Skeletal muscle tissue (tissue), 2 donors: Measurements from ENCODE around the gene AKAP6. TPM values are rescaled to one million over a fixed set of nuclear protein-coding genes. Genes with fewer than 3 reads are reported as not detected.

Experiments used
- small RNA-seq: library from RNA; depleted of rRNA; stranded (forward); fragments of <200 nt; gene quantifications from one replicate; pipeline ENCODE3, GENCODE V24; 2014
- total RNA-seq: library from RNA; depleted of rRNA; stranded (reverse); fragments of >200 nt; gene quantifications from one replicate; pipeline ENCODE4 v1.2.3, GENCODE V29; 2014

Gene AKAP6
- total RNA-seq, 1 donor from 2014 or later: 102 TPM

Small RNA genes within 50 kb of the gene (small RNA-seq; reads per million reads assigned to genes)
- not detected for gene RN7SL660P

Other genes starting within 250 kb of the AKAP6 start
- gene RNU6-7, start 127.3 kb upstream of the AKAP6 start, total RNA-seq: not detected
- not detected for gene RNU6-8, start 126.0 kb upstream of the AKAP6 start, total RNA-seq